MM.1S (cell line): Measurements from ENCODE around the gene SUCLG1.

ENCODE experiments used
- CTCF ChIP-seq: fragments of 300-600 bp; sonication (generic); IDR thresholded peaks from 2 replicates; pipeline ENCODE4 v1.5.1; 2016; ENCODE audit warnings: antibody characterized with exemption, low read length, mixed read lengths
- EZH2 ChIP-seq: fragments of 300-600 bp; sonication (generic); optimal IDR thresholded peaks from 2 replicates; pipeline ENCODE3; 2017; ENCODE audit warnings: low read depth, mild to moderate bottlenecking, antibody characterized with exemption, low read length, mixed read lengths
- EZH2phosphoT487 ChIP-seq: fragments of 300-600 bp; sonication (generic); IDR thresholded peaks from 2 replicates; pipeline ENCODE4 v1.6.1; 2018; ENCODE audit warnings: antibody characterized with exemption, low read length

DNA sequence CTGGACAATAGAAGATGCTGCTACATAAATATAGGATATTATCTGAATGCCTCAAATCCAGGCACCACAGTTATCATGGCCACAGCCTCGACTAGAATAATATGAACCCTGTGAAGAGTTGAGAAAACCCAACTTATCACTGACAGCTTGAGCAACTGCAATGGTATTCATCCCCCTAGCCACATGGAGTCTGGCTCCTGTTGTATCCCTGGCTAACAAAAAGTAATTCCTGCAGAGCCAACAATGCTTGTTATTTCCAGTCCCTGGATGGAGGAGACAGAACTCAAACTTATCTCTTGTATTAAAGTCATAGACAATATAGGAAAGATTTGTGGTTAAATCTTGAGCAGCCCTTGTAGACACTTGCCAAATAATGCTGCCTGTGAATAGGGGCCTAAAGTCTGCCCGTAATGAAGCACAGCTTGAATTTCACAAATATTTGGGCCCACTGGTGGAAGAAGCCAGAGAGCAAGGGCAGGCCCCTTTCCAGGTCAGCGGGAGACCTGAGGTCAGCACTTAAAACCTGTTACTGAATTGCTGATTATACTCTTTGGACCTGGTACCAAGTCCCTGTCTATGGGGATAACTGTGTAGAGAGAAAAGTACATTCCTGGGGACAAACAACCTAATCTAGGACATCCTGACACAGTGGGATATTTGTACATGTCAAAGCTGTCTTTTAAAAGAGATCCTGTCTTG lies 28.4 kb upstream of the SUCLG1 start:
- no peak for TF ChIP-seq CTCF
- no peak for TF ChIP-seq EZH2phosphoT487
- no peak for TF ChIP-seq EZH2
